OCI-LY7 (cell line): ENCODE data around the gene MRPL47.

Source experiments
- CTCF ChIP-seq: fragments of 200-600 bp; sonication (generic); conservative IDR thresholded peaks from 2 replicates; pipeline ENCODE4 v1.5.1; 2014; ENCODE audit warnings: mild to moderate bottlenecking, antibody characterized with exemption, low read length, moderate library complexity, mixed read lengths
- EZH2phosphoT487 ChIP-seq: fragments of 200-600 bp; sonication (generic); IDR thresholded peaks from 2 replicates; pipeline ENCODE4 v1.6.1; 2018; ENCODE audit warnings: low read depth, borderline replicate concordance, mild to moderate bottlenecking, mixed run types, antibody characterized with exemption, low read length, moderate library complexity, mixed read lengths

- TF ChIP-seq CTCF, result no peak
- TF ChIP-seq EZH2phosphoT487, result no peak
Measured at GRCh38 chr3:179608931-179609720, 4.7 kb upstream of the MRPL47 start.
